ENCODE data around the gene GPX3.

DNA sequence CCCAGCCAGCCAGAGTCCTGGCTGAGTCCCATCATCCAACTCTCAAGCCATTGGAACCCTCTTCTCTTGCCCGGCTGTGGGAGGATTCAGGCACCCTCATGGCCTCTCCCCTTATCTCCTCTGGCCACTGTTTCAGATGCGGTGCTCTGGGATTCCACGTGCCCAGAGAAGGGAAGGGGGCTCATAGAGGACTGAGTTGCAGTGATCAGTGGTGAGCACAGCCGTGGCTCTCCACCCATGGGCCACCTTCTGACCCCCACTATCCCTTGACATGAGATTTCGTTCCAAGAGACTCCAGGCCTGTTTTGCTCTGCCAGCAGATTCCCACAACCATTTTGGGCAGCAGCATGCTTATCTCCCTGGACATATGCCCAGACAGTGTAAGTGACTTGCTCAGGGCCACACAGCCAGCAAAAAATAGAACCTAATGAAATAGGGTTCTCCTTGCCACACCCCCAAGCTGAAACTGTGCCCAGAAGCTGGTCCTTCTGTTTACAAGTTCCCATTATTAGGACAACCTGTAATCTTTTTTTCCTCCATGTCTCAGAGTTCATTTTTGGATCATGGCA, 2.7 kb downstream of the GPX3 start:
- TF ChIP-seq RXRA (CRISPR knock-in tag; IDR thresholded peaks at IDR 0.05) (no peak), CBX2 (IDR thresholded peaks at IDR 0.05; ENCODE audit: low read depth, low read length) (no peak), CBX2 (CRISPR knock-in tag; IDR thresholded peaks at IDR 0.05; ENCODE audit: low read depth) (no peak), ETV6 (CRISPR knock-in tag; conservative IDR thresholded peaks at IDR 0.05) (no peak), TCF7L2 (IDR thresholded peaks at IDR 0.05; ENCODE audit: low read depth, low read length) (no peak), ZNF274 (CRISPR knock-in tag; IDR thresholded peaks at IDR 0.05) (no peak), ZSCAN20 (CRISPR knock-in tag; IDR thresholded peaks at IDR 0.05; ENCODE audit: borderline replicate concordance) (no peak), ZNF510 (CRISPR knock-in tag; IDR thresholded peaks at IDR 0.05; ENCODE audit: low read depth) (no peak), CBX5 (CRISPR knock-in tag; IDR thresholded peaks at IDR 0.05; ENCODE audit: borderline replicate concordance) (no peak), POLR2A (IDR thresholded peaks at IDR 0.05; ENCODE audit: insufficient read depth in 1 of 2, low read depth in 2 of 2, low read length in 2 of 2) (no peak; a peak in 1 of 4 replicates), EP300 (IDR thresholded peaks at IDR 0.05; ENCODE audit: low read depth in 2 of 2, low read length in 2 of 2) (no peak), EP300 (CRISPR knock-in tag; IDR thresholded peaks at IDR 0.05; ENCODE audit: borderline replicate concordance) (no peak), MYC (CRISPR knock-in tag; IDR thresholded peaks at IDR 0.05; ENCODE audit: borderline replicate concordance) (no peak), RFX1 (IDR thresholded peaks at IDR 0.05) (no peak), GABPB1 (CRISPR knock-in tag; IDR thresholded peaks at IDR 0.05) (no peak)
- TF ChIP-seq, protein P1, sequence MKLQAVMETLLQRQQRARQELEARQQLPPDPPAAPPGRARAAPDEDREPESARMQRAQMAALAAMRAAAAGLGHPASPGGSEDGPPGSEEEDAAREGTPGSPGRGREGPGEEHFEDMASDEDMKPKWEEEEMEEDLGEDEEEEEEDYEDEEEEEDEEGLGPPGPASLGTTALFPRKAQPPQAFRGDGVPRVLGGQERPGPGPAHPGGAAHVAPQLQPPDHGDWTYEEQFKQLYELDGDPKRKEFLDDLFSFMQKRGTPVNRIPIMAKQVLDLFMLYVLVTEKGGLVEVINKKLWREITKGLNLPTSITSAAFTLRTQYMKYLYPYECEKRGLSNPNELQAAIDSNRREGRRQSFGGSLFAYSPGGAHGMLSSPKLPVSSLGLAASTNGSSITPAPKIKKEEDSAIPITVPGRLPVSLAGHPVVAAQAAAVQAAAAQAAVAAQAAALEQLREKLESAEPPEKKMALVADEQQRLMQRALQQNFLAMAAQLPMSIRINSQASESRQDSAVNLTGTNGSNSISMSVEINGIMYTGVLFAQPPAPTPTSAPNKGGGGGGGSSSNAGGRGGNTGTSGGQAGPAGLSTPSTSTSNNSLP (IDR thresholded peaks at IDR 0.05; ENCODE audit: low read depth, low read length) = no peak
